Keratinocyte (primary cell): ENCODE data around the gene ANAPC2. TPM values are rescaled to one million over a fixed set of nuclear protein-coding genes. Genes with fewer than 3 reads are reported as not detected.

Experiments
- DNase-seq: peaks from one replicate; pipeline ENCODE4 v3.0.0-alpha.2; 2011; ENCODE audit warnings: low read depth, missing footprints, low spot score
- FAIRE-seq: peaks from 2 replicates; lab custom pipeline; 2011; peaks lifted over from hg19 to GRCh38; lab: Jason Lieb, UNC
- H2AFZ ChIP-seq: 2 replicates; pipeline ENCODE4 v1.6.0; 2012; ENCODE audit warnings: low read length, control low read depth, inconsistent platforms; ENCODE audit not compliant: control insufficient read depth
- H3K27ac ChIP-seq: 2 replicates; pipeline ENCODE4 v1.5.1; 2011; ENCODE audit warnings: low read length; ENCODE audit not compliant: control insufficient read depth, insufficient read depth
- H3K27me3 ChIP-seq: 3 replicates; pipeline ENCODE4 v1.6.0; 2011; ENCODE audit warnings: low read length; ENCODE audit not compliant: control insufficient read depth, insufficient read depth; ENCODE audit errors: extremely low read depth
- H3K36me3 ChIP-seq, 2 experiments: 2 replicates in 1 of 2; 3 replicates in 1 of 2; pipeline ENCODE4 v1.5.1; 2011; ENCODE audit warnings: low read length in 2 of 2, mild to moderate bottlenecking in 1 of 2; ENCODE audit not compliant: control insufficient read depth in 2 of 2, insufficient read depth in 2 of 2; ENCODE audit errors: extremely low read depth in 1 of 2
- H3K4me1 ChIP-seq: 3 replicates; pipeline ENCODE4 v1.5.1; 2011; ENCODE audit warnings: low read length; ENCODE audit not compliant: control insufficient read depth, insufficient read depth; ENCODE audit errors: extremely low read depth
- H3K4me2 ChIP-seq: 3 replicates; pipeline ENCODE4 v1.6.0; 2011; ENCODE audit warnings: low read depth, low read length; ENCODE audit not compliant: control insufficient read depth, insufficient read depth; ENCODE audit errors: extremely low read depth
- H3K4me3 ChIP-seq, 3 experiments: fragments of 200-600 bp in 1 of 3; sonication (generic) in 1 of 3; 2 replicates in 2 of 3; 3 replicates in 1 of 3; pipeline ENCODE4 v1.5.1; 2011 to 2016; ENCODE audit warnings: low read length in 3 of 3, mild to moderate bottlenecking in 3 of 3, control low read depth in 2 of 3, inconsistent platforms in 1 of 3, low read depth in 1 of 3, mixed read lengths in 1 of 3, mixed run types in 1 of 3, moderate library complexity in 1 of 3; ENCODE audit not compliant: control insufficient read depth in 2 of 3, insufficient read depth in 2 of 3; ENCODE audit errors: extremely low read depth in 1 of 3
- H3K79me2 ChIP-seq: 2 replicates; pipeline ENCODE4 v1.6.0; 2012; ENCODE audit warnings: low read length; ENCODE audit not compliant: control insufficient read depth, insufficient read depth
- H3K9ac ChIP-seq: 3 replicates; pipeline ENCODE4 v1.6.0; 2011; ENCODE audit warnings: low read length; ENCODE audit not compliant: control insufficient read depth, insufficient read depth; ENCODE audit errors: extremely low read depth
- H3K9me1 ChIP-seq: 3 replicates; pipeline ENCODE4 v1.6.0; 2011; ENCODE audit warnings: low read length; ENCODE audit not compliant: control insufficient read depth, insufficient read depth; ENCODE audit errors: extremely low read depth
- H3K9me3 ChIP-seq: 2 replicates; pipeline ENCODE4 v1.5.1; 2012; ENCODE audit warnings: low read depth, low read length; ENCODE audit not compliant: control insufficient read depth
- H4K20me1 ChIP-seq: 3 replicates; pipeline ENCODE4 v1.6.0; 2011; ENCODE audit warnings: low read length; ENCODE audit not compliant: control insufficient read depth, insufficient read depth; ENCODE audit errors: extremely low read depth
- EZH2 ChIP-seq: IDR thresholded peaks from one replicate; pipeline ENCODE4 v1.6.1; 2012; ENCODE audit warnings: inconsistent platforms, mild to moderate bottlenecking, low read length, moderate library complexity
- dilution Hi-C: fragments of 300-500 bp; cut with MboI; formaldehyde crosslinking; loops from one replicate; pipeline ENCODE4 v1.7.0; 2020; ENCODE audit warnings: low sequenced_read_pairs; ENCODE audit not compliant: extremely low pct_ligation_motif_present
- polyA plus RNA-seq, 5 experiments: library from polyadenylated mRNA; depleted of rRNA in 3 of 5; stranded (reverse) in 3 of 5; stranded (forward) in 1 of 5; unstranded in 1 of 5; fragments of >200 nt; gene quantifications; 1 replicate in 1 of 5; 2 replicates in 3 of 5; 3 replicates in 1 of 5; pipeline versions ENCODE4 v1.2.1 to v1.2.3, GENCODE V29; 2011 to 2012; ENCODE audit warnings: missing spikeins in 2 of 5, low read depth in 1 of 5, low replicate concordance in 1 of 5
- TF ChIP-seq, protein P1 (sequence below), 3 experiments: IDR thresholded peaks in 1 of 3; conservative IDR thresholded peaks in 1 of 3; optimal IDR thresholded peaks in 1 of 3; 2 replicates in 2 of 3; 3 replicates in 1 of 3; pipeline versions ENCODE3 to v1.5.1; 2011; ENCODE audit warnings: low read length in 3 of 3, mild to moderate bottlenecking in 3 of 3, moderate library complexity in 2 of 3, control low read depth in 1 of 3, inconsistent platforms in 1 of 3; ENCODE audit not compliant: insufficient read depth in 2 of 3; ENCODE audit errors: extremely low read depth in 1 of 3

ANAPC2 gene
- polyA plus RNA-seq, 1 donor (not counting 4 experiments of a cell fraction or from before 2014, with no cell fraction given): 11.9 TPM

- dilution Hi-C loops: no loop called here
- H3K27ac ChIP-seq: no peak overlapping the region
- FAIRE-seq: no peak
- no peaks in the 10 kb centered on the region for H3K36me3 ChIP-seq
- H3K27me3 ChIP-seq: peaks cover 10% of the 10 kb centered on the region
- no peaks in the 10 kb centered on the region for H3K79me2 ChIP-seq
- TF ChIP-seq, protein P1, sequence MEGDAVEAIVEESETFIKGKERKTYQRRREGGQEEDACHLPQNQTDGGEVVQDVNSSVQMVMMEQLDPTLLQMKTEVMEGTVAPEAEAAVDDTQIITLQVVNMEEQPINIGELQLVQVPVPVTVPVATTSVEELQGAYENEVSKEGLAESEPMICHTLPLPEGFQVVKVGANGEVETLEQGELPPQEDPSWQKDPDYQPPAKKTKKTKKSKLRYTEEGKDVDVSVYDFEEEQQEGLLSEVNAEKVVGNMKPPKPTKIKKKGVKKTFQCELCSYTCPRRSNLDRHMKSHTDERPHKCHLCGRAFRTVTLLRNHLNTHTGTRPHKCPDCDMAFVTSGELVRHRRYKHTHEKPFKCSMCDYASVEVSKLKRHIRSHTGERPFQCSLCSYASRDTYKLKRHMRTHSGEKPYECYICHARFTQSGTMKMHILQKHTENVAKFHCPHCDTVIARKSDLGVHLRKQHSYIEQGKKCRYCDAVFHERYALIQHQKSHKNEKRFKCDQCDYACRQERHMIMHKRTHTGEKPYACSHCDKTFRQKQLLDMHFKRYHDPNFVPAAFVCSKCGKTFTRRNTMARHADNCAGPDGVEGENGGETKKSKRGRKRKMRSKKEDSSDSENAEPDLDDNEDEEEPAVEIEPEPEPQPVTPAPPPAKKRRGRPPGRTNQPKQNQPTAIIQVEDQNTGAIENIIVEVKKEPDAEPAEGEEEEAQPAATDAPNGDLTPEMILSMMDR (optimal IDR thresholded peaks at IDR 0.05 in 1 of 3, IDR thresholded peaks at IDR 0.05 in 1 of 3, conservative IDR thresholded peaks at IDR 0.05 in 1 of 3; ENCODE audit: extremely low read depth in 1 of 3, insufficient read depth in 2 of 3, low read length in 3 of 3): no peak
- TF ChIP-seq EZH2: no peak
- H3K9me1 ChIP-seq: no peaks in the 10 kb centered on the region
- H2AFZ ChIP-seq: no peak overlapping the region
- no peaks in the 10 kb centered on the region for H3K4me1 ChIP-seq
- no peak overlapping the region for H3K4me2 ChIP-seq
- DNase-seq: no peak
- H3K9ac ChIP-seq: no peak overlapping the region
- H4K20me1 ChIP-seq: no peaks in the 10 kb centered on the region
- H3K9me3 ChIP-seq: no peaks in the 10 kb centered on the region
- H3K4me3 ChIP-seq: no peak overlapping the region
Observed at GRCh38 chr9:137147793-137148160, 40.6 kb downstream of the ANAPC2 start.

DNA sequence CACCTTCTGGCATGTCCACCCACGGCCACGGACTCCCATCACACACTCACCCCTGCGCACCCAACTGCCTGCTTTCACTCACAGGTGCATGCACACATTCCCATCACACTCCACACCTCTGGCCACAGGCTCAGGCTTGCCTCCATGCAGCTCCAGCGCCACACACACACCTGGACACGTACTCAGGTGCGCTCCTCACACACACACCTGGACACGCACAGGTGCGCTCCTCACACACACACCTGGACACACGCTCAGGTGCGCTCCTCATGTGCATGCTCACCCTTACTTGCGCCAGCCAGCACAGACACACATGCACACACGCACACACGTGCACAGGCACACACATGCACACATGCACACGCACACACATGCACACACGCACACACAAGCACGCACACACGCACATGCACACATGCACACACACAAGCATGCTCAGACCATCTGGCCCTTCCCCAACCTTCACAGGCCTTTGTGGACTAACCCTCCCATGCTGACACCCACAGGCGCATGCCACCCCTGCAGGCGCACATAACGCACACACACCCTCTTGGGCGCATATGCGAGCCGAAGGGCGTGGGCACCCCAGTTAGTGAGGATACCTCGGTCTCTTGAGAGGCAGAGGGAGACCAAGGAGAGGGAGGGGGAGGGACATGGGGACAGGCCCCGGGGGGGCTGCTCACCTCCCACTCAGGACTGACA lies 41.1 kb downstream of the ANAPC2 start:
- FAIRE-seq: no peak
- dilution Hi-C loops: no loop called here
- H3K27me3 ChIP-seq: peaks cover 12% of the 10 kb centered on the region

More for the DNA sequence above, 41.1 kb downstream of the ANAPC2 start:
- Histone ChIP-seq H3K9me3 (no peaks in the 10 kb centered on the region), H3K27ac (no peak overlapping the region), H3K79me2 (no peaks in the 10 kb centered on the region), H3K4me1 (no peaks in the 10 kb centered on the region), H3K9ac (no peak overlapping the region), H3K9me1 (no peaks in the 10 kb centered on the region), H3K4me2 (no peak overlapping the region), H2AFZ (no peak overlapping the region), H3K36me3 (no peaks in the 10 kb centered on the region), H4K20me1 (no peaks in the 10 kb centered on the region), H3K4me3 (no peak overlapping the region)
- DNase-seq: no peak
- TF ChIP-seq, protein P1 (optimal IDR thresholded peaks at IDR 0.05 in 1 of 3, IDR thresholded peaks at IDR 0.05 in 1 of 3, conservative IDR thresholded peaks at IDR 0.05 in 1 of 3; ENCODE audit: extremely low read depth in 1 of 3, insufficient read depth in 2 of 3, low read length in 3 of 3): no peak
- no peak for TF ChIP-seq EZH2
